IPS-20b (cell line): ENCODE measurements around the gene ZNF488.
"Not testable (repeated sequence)": the region's sequence is repeated elsewhere in the genome, so short reads cannot be mapped to it uniquely, and the experiment has no call there.

ENCODE experiments used
- H3K27ac ChIP-seq: one replicate; pipeline ENCODE4 v1.5.1; 2013; ENCODE audit warnings: low read length
- H3K27me3 ChIP-seq: 2 replicates; pipeline ENCODE4 v1.6.1; 2013; ENCODE audit warnings: mild to moderate bottlenecking, low read length, inconsistent platforms; ENCODE audit not compliant: insufficient read depth
- H3K36me3 ChIP-seq: 2 replicates; pipeline ENCODE4 v1.6.1; 2013; ENCODE audit warnings: low read depth, mild to moderate bottlenecking, inconsistent platforms, low read length, moderate library complexity; ENCODE audit not compliant: insufficient read depth
- H3K4me1 ChIP-seq: 2 replicates; pipeline ENCODE4 v1.6.1; 2013; ENCODE audit warnings: mild to moderate bottlenecking, control low read depth, inconsistent platforms, low read length, moderate library complexity; ENCODE audit not compliant: insufficient read depth
- H3K4me3 ChIP-seq: 2 replicates; pipeline ENCODE4 v1.5.1; 2013; ENCODE audit warnings: mild to moderate bottlenecking, low read length, inconsistent platforms
- H3K9ac ChIP-seq: 2 replicates; pipeline ENCODE4 v1.6.1; 2013; ENCODE audit warnings: low read depth, mild to moderate bottlenecking, inconsistent platforms, low read length, moderate library complexity
- H3K9me3 ChIP-seq: 2 replicates; pipeline ENCODE4 v1.6.1; 2013; ENCODE audit warnings: mild to moderate bottlenecking, low read depth, low read length, inconsistent platforms; ENCODE audit not compliant: insufficient read depth

ZNF488 gene

GRCh38 chr10:47397256-47397655, 13.2 kb upstream of the ZNF488 start:
- Histone ChIP-seq H3K9me3 (no peaks in the 10 kb centered on the region), H3K4me3 (no peak overlapping the region), H3K36me3 (no peaks in the 10 kb centered on the region), H3K4me1 (peaks cover 4% of the 10 kb centered on the region), H3K9ac (no peak overlapping the region), H3K27ac (no peak overlapping the region), H3K27me3 (no peaks in the 10 kb centered on the region)

- H3K4me1 ChIP-seq, result 0 out of 2 replicates have a peak, but pooled peaks cover 2% of the 10 kb centered on the region
Measured at GRCh38 chr10:47396311-47396717, 12.2 kb upstream of the ZNF488 start.

GRCh38 chr10:47389619-47390018, 5.5 kb upstream of the ZNF488 start:
- no peaks in the 10 kb centered on the region for H3K9me3 ChIP-seq
- no peak overlapping the region for H3K9ac ChIP-seq
- no peaks in the 10 kb centered on the region for H3K4me1 ChIP-seq
- no peak overlapping the region for H3K4me3 ChIP-seq
- no peaks in the 10 kb centered on the region for H3K36me3 ChIP-seq
- no peak overlapping the region for H3K27ac ChIP-seq
- peaks cover 15% of the 10 kb centered on the region for H3K27me3 ChIP-seq

More at GRCh38 chr10:47396311-47396717, 12.2 kb upstream of the ZNF488 start:
- Histone ChIP-seq H3K27me3 (no peaks in the 10 kb centered on the region), H3K9me3 (no peaks in the 10 kb centered on the region), H3K27ac (no peak overlapping the region), H3K36me3 (no peaks in the 10 kb centered on the region), H3K9ac (no peak overlapping the region), H3K4me3 (no peak overlapping the region)

GRCh38 chr10:47388879-47389278, 4.8 kb upstream of the ZNF488 start:
- Histone ChIP-seq H3K27ac (no peak overlapping the region), H3K36me3 (no peaks in the 10 kb centered on the region), H3K4me3 (no peak overlapping the region), H3K27me3 (peaks cover 16% of the 10 kb centered on the region), H3K9ac (no peak overlapping the region), H3K4me1 (no peaks in the 10 kb centered on the region), H3K9me3 (no peaks in the 10 kb centered on the region)

- H3K9me3 ChIP-seq, H3K36me3 ChIP-seq, H3K4me3 ChIP-seq, H3K9ac ChIP-seq, H3K27ac ChIP-seq: not testable (repeated sequence)
- peaks cover 25% of the 10 kb centered on the region for H3K27me3 ChIP-seq
- peaks cover 19% of the 10 kb centered on the region; the same call in 1 of the 2 replicates for H3K4me1 ChIP-seq
Measured at GRCh38 chr10:47386104-47386503, 2.0 kb upstream of the ZNF488 start.

- Histone ChIP-seq H3K9me3 (no peaks in the 10 kb centered on the region), H3K9ac (peak overlapping the region; percentile 47; the same call in 1 of the 2 replicates), H3K36me3 (no peaks in the 10 kb centered on the region), H3K4me3 (peak overlapping the region; percentile 74), H3K27me3 (peaks cover 25% of the 10 kb centered on the region), H3K27ac (no peak overlapping the region), H3K4me1 (peaks cover 19% of the 10 kb centered on the region; the same call in 1 of the 2 replicates)
Measured at GRCh38 chr10:47383261-47384147, 589 bp downstream of the ZNF488 start.

- Histone ChIP-seq H3K27me3 (peaks cover 25% of the 10 kb centered on the region), H3K9me3 (no peaks in the 10 kb centered on the region), H3K9ac (no peak overlapping the region), H3K4me1 (peaks cover 19% of the 10 kb centered on the region; the same call in 1 of the 2 replicates), H3K4me3 (no peak overlapping the region; the same call in 1 of the 2 replicates), H3K36me3 (no peaks in the 10 kb centered on the region), H3K27ac (no peak overlapping the region)
Measured at GRCh38 chr10:47381427-47382379, 2.4 kb downstream of the ZNF488 start.

- Histone ChIP-seq H3K9ac (no peak overlapping the region), H3K9me3 (no peaks in the 10 kb centered on the region), H3K27ac (no peak overlapping the region), H3K4me3 (no peak overlapping the region), H3K36me3 (no peaks in the 10 kb centered on the region), H3K27me3 (peaks cover 24% of the 10 kb centered on the region), H3K4me1 (peaks cover 19% of the 10 kb centered on the region; the same call in 1 of the 2 replicates)
Measured at GRCh38 chr10:47381103-47381395, 3.0 kb downstream of the ZNF488 start.

GRCh38 chr10:47380341-47381102, 3.6 kb downstream of the ZNF488 start:
- Histone ChIP-seq H3K4me1 (peaks cover 19% of the 10 kb centered on the region; the same call in 1 of the 2 replicates), H3K27me3 (peaks cover 19% of the 10 kb centered on the region), H3K9ac (no peak overlapping the region), H3K27ac (no peak overlapping the region), H3K9me3 (no peaks in the 10 kb centered on the region), H3K36me3 (no peaks in the 10 kb centered on the region), H3K4me3 (no peak overlapping the region)

- H3K4me3 ChIP-seq, result no peak overlapping the region
- peaks cover 13% of the 10 kb centered on the region for H3K27me3 ChIP-seq
Measured at GRCh38 chr10:47379901-47380300, 4.2 kb downstream of the ZNF488 start.

GRCh38 chr10:47379445-47379785, 4.7 kb downstream of the ZNF488 start:
- H3K27me3 ChIP-seq, result peaks cover 10% of the 10 kb centered on the region; the same call in 1 of the 2 replicates
- H3K9me3 ChIP-seq, result no peaks in the 10 kb centered on the region
- no peak overlapping the region for H3K4me3 ChIP-seq
- no peak overlapping the region for H3K9ac ChIP-seq
- no peak overlapping the region for H3K27ac ChIP-seq
- no peaks in the 10 kb centered on the region for H3K36me3 ChIP-seq
- peaks cover 19% of the 10 kb centered on the region; the same call in 1 of the 2 replicates for H3K4me1 ChIP-seq

More at GRCh38 chr10:47379901-47380300, 4.2 kb downstream of the ZNF488 start:
- Histone ChIP-seq H3K27ac (no peak overlapping the region), H3K9ac (no peak overlapping the region), H3K36me3 (no peaks in the 10 kb centered on the region), H3K9me3 (no peaks in the 10 kb centered on the region), H3K4me1 (peaks cover 19% of the 10 kb centered on the region; the same call in 1 of the 2 replicates)
